ENCODE results near the gene APOB.

APOB gene

GRCh38 chr2:21047141-21048009, 3.5 kb upstream of the APOB start:
- no peak for DNase-seq

GRCh38 chr2:21046506-21046905, 2.6 kb upstream of the APOB start:
- DNase-seq, result no peak

- no peak for DNase-seq
These were observed 960 bp upstream of the APOB start for GRCh38 chr2:21044694-21045371.

GRCh38 chr2:21042958-21043743, 722 bp downstream of the APOB start:
- no peak for DNase-seq

- DNase-seq, result no peak
These were observed 1.2 kb downstream of the APOB start for GRCh38 chr2:21042708-21042957.

GRCh38 chr2:21041943-21042707, 1.7 kb downstream of the APOB start:
- DNase-seq, result no peak

GRCh38 chr2:21041462-21041861, 2.4 kb downstream of the APOB start:
- DNase-seq, result no peak

GRCh38 chr2:21040468-21041377, 3.1 kb downstream of the APOB start:
- no peak for DNase-seq

- DNase-seq, result no peak
These were observed 3.9 kb downstream of the APOB start for GRCh38 chr2:21039979-21040467.

- no peak for DNase-seq
These were observed 4.8 kb downstream of the APOB start for GRCh38 chr2:21039080-21039556.

GRCh38 chr2:21038403-21039073, 5.3 kb downstream of the APOB start:
- DNase-seq, result no peak

- no peak for DNase-seq
These were observed 6.2 kb downstream of the APOB start for GRCh38 chr2:21037671-21038108.

- no peak for DNase-seq
These were observed 6.9 kb downstream of the APOB start for GRCh38 chr2:21036708-21037670.

GRCh38 chr2:21035974-21036707, 7.7 kb downstream of the APOB start:
- DNase-seq, result no peak

GRCh38 chr2:21035282-21035973, 8.4 kb downstream of the APOB start:
- no peak for DNase-seq

GRCh38 chr2:21034972-21035279, 8.9 kb downstream of the APOB start:
- DNase-seq, result no peak

GRCh38 chr2:21034156-21034971, 9.5 kb downstream of the APOB start:
- no peak for DNase-seq

Data from NCI-H1092 (cell line).